Neural cell (in vitro differentiated cells): Measurements from ENCODE around the gene RAPGEF4. TPM values are rescaled to one million over a fixed set of nuclear protein-coding genes. Genes with fewer than 3 reads are reported as not detected.

Experiments
- H2AFZ ChIP-seq: fragments of 200-600, 300-800 bp; sonication (generic), shearing (Covaris generic); 2 replicates; pipeline ENCODE4 v1.6.0; 2014; ENCODE audit warnings: low read depth, mild to moderate bottlenecking, antibody characterized with exemption, low read length, moderate library complexity
- H3F3A ChIP-seq: fragments of 200-600 bp; shearing (Covaris generic); 2 replicates; pipeline ENCODE4 v1.6.1; 2016; ENCODE audit warnings: mild to moderate bottlenecking, moderate library complexity, mixed read lengths, antibody characterized with exemption, low read length; ENCODE audit not compliant: insufficient read depth, poor library complexity, severe bottlenecking
- H3K27ac ChIP-seq: fragments of 200-600, 300-800 bp; sonication (generic), shearing (Covaris generic); 2 replicates; pipeline ENCODE4 v1.5.1; 2014; ENCODE audit warnings: mild to moderate bottlenecking, low read length, moderate library complexity
- H3K27me3 ChIP-seq: fragments of 300-800, 200-600 bp; sonication (generic), shearing (Covaris generic); 2 replicates; pipeline ENCODE4 v1.6.0; 2014; ENCODE audit warnings: mild to moderate bottlenecking, low read depth, low read length, moderate library complexity; ENCODE audit not compliant: insufficient read depth
- H3K36me3 ChIP-seq: fragments of 300-800, 200-600 bp; sonication (generic), shearing (Covaris generic); 2 replicates; pipeline ENCODE4 v1.5.1; 2014; ENCODE audit warnings: mild to moderate bottlenecking, antibody characterized with exemption, low read length, moderate library complexity; ENCODE audit not compliant: insufficient read depth
- H3K4me2 ChIP-seq: fragments of 300-800, 200-600 bp; sonication (generic), shearing (Covaris generic); 2 replicates; pipeline ENCODE4 v1.6.0; 2014; ENCODE audit warnings: mild to moderate bottlenecking, low read length
- H3K4me3 ChIP-seq: fragments of 300-800, 200-600 bp; sonication (generic), shearing (Covaris generic); 2 replicates; pipeline ENCODE4 v1.5.1; 2014; ENCODE audit warnings: mild to moderate bottlenecking, low read length, moderate library complexity
- H3K79me2 ChIP-seq: fragments of 200-600 bp; shearing (Covaris generic); replicated peaks from 2 replicates; pipeline ENCODE4 v1.6.0; 2014; ENCODE audit warnings: mild to moderate bottlenecking, low read length, moderate library complexity; ENCODE audit not compliant: insufficient read depth
- H3K9ac ChIP-seq: fragments of 300-800, 200-600 bp; sonication (generic), shearing (Covaris generic); 2 replicates; pipeline ENCODE4 v1.6.1; 2016; ENCODE audit warnings: mild to moderate bottlenecking, low read length, mixed read lengths
- H3K9me2 ChIP-seq: fragments of 200-600 bp; shearing (Covaris generic); 2 replicates; pipeline ENCODE4 v1.6.1; 2016; ENCODE audit warnings: mild to moderate bottlenecking, low read length, mixed read lengths; ENCODE audit not compliant: insufficient read depth
- H3K9me3 ChIP-seq: fragments of 200-600, 300-800 bp; sonication (generic), shearing (Covaris generic); 2 replicates; pipeline ENCODE4 v1.6.1; 2016; ENCODE audit warnings: mild to moderate bottlenecking, mixed run types, low read length, moderate library complexity, mixed read lengths
- H4K20me1 ChIP-seq: fragments of 200-600 bp; shearing (Covaris generic); 2 replicates; pipeline ENCODE4 v1.6.1; 2016; ENCODE audit warnings: mild to moderate bottlenecking, mixed run types; ENCODE audit not compliant: insufficient read depth
- CTCF ChIP-seq: fragments of 450-650 bp; IDR thresholded peaks from 2 replicates; pipeline ENCODE4 v1.5.1; 2014; ENCODE audit warnings: antibody characterized with exemption, mild to moderate bottlenecking, moderate library complexity; ENCODE audit not compliant: poor library complexity, severe bottlenecking
- EP300 ChIP-seq: fragments of 450-650 bp; conservative IDR thresholded peaks from 2 replicates; pipeline ENCODE4 v1.6.1; 2014; ENCODE audit warnings: antibody characterized with exemption, mild to moderate bottlenecking, moderate library complexity; ENCODE audit not compliant: poor library complexity, severe bottlenecking
- EZH2 ChIP-seq: fragments of 200-600, 300-800 bp; shearing (Covaris generic), sonication (generic); IDR thresholded peaks from 2 replicates; pipeline ENCODE4 v1.6.1; 2014; ENCODE audit warnings: antibody characterized with exemption, low read length, borderline replicate concordance, mild to moderate bottlenecking; ENCODE audit not compliant: insufficient read depth, poor library complexity, severe bottlenecking
- MXI1 ChIP-seq: fragments of 450-650 bp; conservative IDR thresholded peaks from 2 replicates; pipeline ENCODE4 v1.6.1; 2014; ENCODE audit warnings: antibody characterized with exemption, mild to moderate bottlenecking; ENCODE audit not compliant: poor library complexity, severe bottlenecking
- POLR2AphosphoS5 ChIP-seq: IDR thresholded peaks from 2 replicates; pipeline ENCODE4 v1.6.1; 2012
- RAD21 ChIP-seq: fragments of 450-650 bp; conservative IDR thresholded peaks from 2 replicates; pipeline ENCODE4 v1.6.1; 2014; ENCODE audit warnings: antibody characterized with exemption, mild to moderate bottlenecking, moderate library complexity
- SMC3 ChIP-seq: fragments of 450-650 bp; conservative IDR thresholded peaks from 2 replicates; pipeline ENCODE4 v1.6.1; 2014; ENCODE audit warnings: antibody characterized with exemption, mild to moderate bottlenecking, moderate library complexity; ENCODE audit not compliant: poor library complexity
- TAF1 ChIP-seq: IDR thresholded peaks from 2 replicates; pipeline ENCODE4 v1.6.1; 2012; ENCODE audit warnings: low read depth
- polyA plus RNA-seq: library from polyadenylated mRNA; depleted of rRNA; stranded (reverse); fragments of >200 nt; gene quantifications from 2 replicates; pipeline ENCODE4 v1.2.3, GENCODE V29; 2014
- TF ChIP-seq, protein P1 (sequence below): IDR thresholded peaks from 2 replicates; pipeline ENCODE4 v1.6.1; 2012; ENCODE audit warnings: borderline replicate concordance

The RAPGEF4 gene
- polyA plus RNA-seq, 1 donor from 2014 or later, result 10.4 TPM

GRCh38 chr2:172929644-172930043 is 194.0 kb downstream of the RAPGEF4 start:
- Histone ChIP-seq H3K36me3 (no peaks in the 10 kb centered on the region), H3K9me3 (no peaks in the 10 kb centered on the region), H3K4me2 (no peak overlapping the region), H3K4me3 (no peak overlapping the region), H3K27ac (no peak overlapping the region), H2AFZ (no peak overlapping the region), H3F3A (no peaks in the 10 kb centered on the region), H4K20me1 (no peaks in the 10 kb centered on the region), H3K79me2 (no peaks in the 10 kb centered on the region), H3K9me2 (no peaks in the 10 kb centered on the region), H3K27me3 (no peaks in the 10 kb centered on the region), H3K9ac (no peak overlapping the region)
- TF ChIP-seq RAD21 (no peak), MXI1 (no peak), CTCF (no peak), EP300 (no peak), TAF1 (no peak), EZH2 (no peak), POLR2AphosphoS5 (no peak), SMC3 (no peak)
- TF ChIP-seq, protein P1, sequence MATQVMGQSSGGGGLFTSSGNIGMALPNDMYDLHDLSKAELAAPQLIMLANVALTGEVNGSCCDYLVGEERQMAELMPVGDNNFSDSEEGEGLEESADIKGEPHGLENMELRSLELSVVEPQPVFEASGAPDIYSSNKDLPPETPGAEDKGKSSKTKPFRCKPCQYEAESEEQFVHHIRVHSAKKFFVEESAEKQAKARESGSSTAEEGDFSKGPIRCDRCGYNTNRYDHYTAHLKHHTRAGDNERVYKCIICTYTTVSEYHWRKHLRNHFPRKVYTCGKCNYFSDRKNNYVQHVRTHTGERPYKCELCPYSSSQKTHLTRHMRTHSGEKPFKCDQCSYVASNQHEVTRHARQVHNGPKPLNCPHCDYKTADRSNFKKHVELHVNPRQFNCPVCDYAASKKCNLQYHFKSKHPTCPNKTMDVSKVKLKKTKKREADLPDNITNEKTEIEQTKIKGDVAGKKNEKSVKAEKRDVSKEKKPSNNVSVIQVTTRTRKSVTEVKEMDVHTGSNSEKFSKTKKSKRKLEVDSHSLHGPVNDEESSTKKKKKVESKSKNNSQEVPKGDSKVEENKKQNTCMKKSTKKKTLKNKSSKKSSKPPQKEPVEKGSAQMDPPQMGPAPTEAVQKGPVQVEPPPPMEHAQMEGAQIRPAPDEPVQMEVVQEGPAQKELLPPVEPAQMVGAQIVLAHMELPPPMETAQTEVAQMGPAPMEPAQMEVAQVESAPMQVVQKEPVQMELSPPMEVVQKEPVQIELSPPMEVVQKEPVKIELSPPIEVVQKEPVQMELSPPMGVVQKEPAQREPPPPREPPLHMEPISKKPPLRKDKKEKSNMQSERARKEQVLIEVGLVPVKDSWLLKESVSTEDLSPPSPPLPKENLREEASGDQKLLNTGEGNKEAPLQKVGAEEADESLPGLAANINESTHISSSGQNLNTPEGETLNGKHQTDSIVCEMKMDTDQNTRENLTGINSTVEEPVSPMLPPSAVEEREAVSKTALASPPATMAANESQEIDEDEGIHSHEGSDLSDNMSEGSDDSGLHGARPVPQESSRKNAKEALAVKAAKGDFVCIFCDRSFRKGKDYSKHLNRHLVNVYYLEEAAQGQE, result no peak

- Histone ChIP-seq H3K27ac (no peak overlapping the region), H3F3A (no peaks in the 10 kb centered on the region), H4K20me1 (no peaks in the 10 kb centered on the region), H2AFZ (no peak overlapping the region), H3K9me2 (no peaks in the 10 kb centered on the region), H3K4me3 (no peak overlapping the region), H3K9me3 (no peaks in the 10 kb centered on the region), H3K4me2 (no peak overlapping the region), H3K79me2 (no peaks in the 10 kb centered on the region), H3K9ac (no peak overlapping the region), H3K27me3 (no peaks in the 10 kb centered on the region), H3K36me3 (no peaks in the 10 kb centered on the region)
- TF ChIP-seq CTCF (no peak), EP300 (no peak), SMC3 (no peak), POLR2AphosphoS5 (no peak), RAD21 (no peak), EZH2 (no peak), TAF1 (no peak), MXI1 (no peak)
- TF ChIP-seq, protein P1, result no peak
Measured at GRCh38 chr2:172930871-172931255, 195.2 kb downstream of the RAPGEF4 start.
